PC-3 (cell line): Measurements from ENCODE around the gene SHROOM3.

ENCODE experiments used
- CTCF ChIP-seq: fragments of 300-600 bp; sonication (generic); conservative IDR thresholded peaks from 2 replicates; pipeline ENCODE4 v1.5.1; 2017; ENCODE audit warnings: antibody characterized with exemption, low read depth, mild to moderate bottlenecking, low read length
- EZH2 ChIP-seq: fragments of 300-600 bp; sonication (generic); IDR thresholded peaks from one replicate; pipeline ENCODE4 v1.6.1; 2017; ENCODE audit warnings: antibody characterized with exemption, mild to moderate bottlenecking, low read length; ENCODE audit not compliant: unreplicated experiment

GRCh38 chr4:76600447-76600846 lies 165.4 kb downstream of the SHROOM3 start:
- TF ChIP-seq CTCF (no peak), EZH2 (no peak)
